GM19467 (cell line): ENCODE data around the gene TEX48.

Experiments
- ATAC-seq: cut with Tn5 transposase; IDR thresholded peaks from one replicate; pipeline ENCODE4 v1.9.1; 2021; ENCODE audit warnings: mild to moderate bottlenecking, moderate library complexity; ENCODE audit not compliant: unreplicated experiment

Gene TEX48

GRCh38 chr9:114681594-114682332, at the start of gene TEX48:
TEX48 (minus strand) TSS chr9:114682192; CDS start chr9:114671723, 10,469 bp downstream.
- ATAC-seq = peak; percentile 84

- no peak for ATAC-seq
These were observed 49.7 kb upstream of the TEX48 start for GRCh38 chr9:114731701-114732100.

GRCh38 chr9:114729706-114730105, 47.7 kb upstream of the TEX48 start:
- ATAC-seq = no peak

GRCh38 chr9:114725930-114726329, 43.9 kb upstream of the TEX48 start:
- ATAC-seq = no peak

GRCh38 chr9:114724744-114725143, 42.8 kb upstream of the TEX48 start:
- ATAC-seq = no peak

- ATAC-seq = no peak
These were observed 41.9 kb upstream of the TEX48 start for GRCh38 chr9:114723931-114724330.

- ATAC-seq = no peak
These were observed 41.1 kb upstream of the TEX48 start for GRCh38 chr9:114722937-114723620.

GRCh38 chr9:114722081-114722621, 40.2 kb upstream of the TEX48 start:
- ATAC-seq = no peak

GRCh38 chr9:114721491-114722079, 39.6 kb upstream of the TEX48 start:
- no peak for ATAC-seq

GRCh38 chr9:114720086-114720676, 38.2 kb upstream of the TEX48 start:
- ATAC-seq = no peak

GRCh38 chr9:114719290-114719689, 37.3 kb upstream of the TEX48 start:
- ATAC-seq = no peak

- ATAC-seq = no peak
These were observed 36.8 kb upstream of the TEX48 start for GRCh38 chr9:114718801-114719221.

- no peak for ATAC-seq
These were observed 36.0 kb upstream of the TEX48 start for GRCh38 chr9:114717908-114718486.

- ATAC-seq = no peak
These were observed 27.6 kb upstream of the TEX48 start for GRCh38 chr9:114709636-114710035.

- no peak for ATAC-seq
These were observed 24.7 kb upstream of the TEX48 start for GRCh38 chr9:114706711-114707110.

- no peak for ATAC-seq
These were observed 20.0 kb upstream of the TEX48 start for GRCh38 chr9:114701988-114702387.

- ATAC-seq = peak; percentile 27
These were observed 16.0 kb upstream of the TEX48 start for GRCh38 chr9:114697951-114698351.

- peak; percentile 67 for ATAC-seq
These were observed 15.0 kb upstream of the TEX48 start for GRCh38 chr9:114696814-114697544.

GRCh38 chr9:114695948-114696347, 14.0 kb upstream of the TEX48 start:
- ATAC-seq = no peak

GRCh38 chr9:114694719-114695269, 12.8 kb upstream of the TEX48 start:
- peak; percentile 32 for ATAC-seq
